Vagina (tissue), 2 donors: Measurements from ENCODE around the gene NOTO. TPM values are rescaled to one million over a fixed set of nuclear protein-coding genes. Genes with fewer than 3 reads are reported as not detected.
"Not testable (repeated sequence)": the region's sequence is repeated elsewhere in the genome, so short reads cannot be mapped to it uniquely, and the experiment has no call there.

Experiments
- DNase-seq, 2 donors: peaks; one replicate each; pipeline ENCODE4 v3.0.0-alpha.2; 2017; ENCODE audit errors: extremely low spot score in 2 of 2
- H3K27ac ChIP-seq: fragments of 200-600 bp; sonication (generic); one replicate; pipeline ENCODE4 v1.5.1; 2019
- H3K27me3 ChIP-seq: fragments of 200-600 bp; sonication (generic); one replicate; pipeline ENCODE4 v1.5.1; 2019
- H3K36me3 ChIP-seq, 2 donors: fragments of 200-600 bp; sonication (generic); one replicate each; pipeline ENCODE4 v1.5.1; 2017 to 2019
- H3K4me1 ChIP-seq: fragments of 200-600 bp; sonication (generic); one replicate; pipeline ENCODE4 v1.5.1; 2019
- H3K4me3 ChIP-seq, 2 donors: fragments of 200-600 bp; sonication (generic); 1 replicate in 1 of 2; 2 replicates in 1 of 2; pipeline ENCODE4 v1.5.1; 2016 to 2019
- H3K9me3 ChIP-seq: fragments of 200-600 bp; sonication (generic); one replicate; pipeline ENCODE4 v1.5.1; 2019
- CTCF ChIP-seq, 3 experiments: fragments of 450-650 bp in 2 of 3; fragments of 200-600 bp in 1 of 3; sonication (generic) in 1 of 3; IDR thresholded peaks; one replicate each; pipeline ENCODE4 v1.5.1; 2017 to 2019; ENCODE audit warnings: antibody characterized with exemption in 3 of 3, mild to moderate bottlenecking in 2 of 3, moderate library complexity in 2 of 3
- POLR2A ChIP-seq, 2 donors: fragments of 450-650 bp; IDR thresholded peaks; one replicate each; pipeline ENCODE4 v1.6.1; 2017; ENCODE audit warnings: antibody characterized with exemption in 2 of 2, mild to moderate bottlenecking in 2 of 2, moderate library complexity in 2 of 2
- POLR2AphosphoS5 ChIP-seq, 2 donors: sonication (generic); formaldehyde crosslinking; IDR thresholded peaks; one replicate each; pipeline ENCODE4 v1.9.0; 2017; ENCODE audit warnings: antibody characterized with exemption in 2 of 2, mild to moderate bottlenecking in 2 of 2, low read depth in 1 of 2; ENCODE audit not compliant: insufficient read depth in 1 of 2
- intact Hi-C: fragments of 100-400 bp; cut with DNase I; formaldehyde crosslinking; loops from one replicate; pipeline ENCODE4 v1.15.1; 2023
- total RNA-seq: library from RNA; depleted of rRNA; stranded (reverse); fragments of >200 nt; gene quantifications from one replicate; pipeline ENCODE4 v1.2.3, GENCODE V29; 2016

NOTO gene
- total RNA-seq, 1 donor from 2014 or later, result not detected

GRCh38 chr2:73185965-73186364 lies 16.4 kb upstream of the NOTO start:
- Histone ChIP-seq H3K9me3 (no peaks in the 10 kb centered on the region), H3K27me3 (no peaks in the 10 kb centered on the region), H3K27ac (no peak overlapping the region), H3K4me3 (no peak overlapping the region), H3K4me1 (no peaks in the 10 kb centered on the region), H3K36me3 (no peaks in the 10 kb centered on the region)
- no peak for DNase-seq
- intact Hi-C loops, result no loop called here
- TF ChIP-seq CTCF (IDR thresholded peaks at IDR 0.05) (no peak), POLR2A (IDR thresholded peaks at IDR 0.05) (no peak), POLR2AphosphoS5 (IDR thresholded peaks at IDR 0.05; ENCODE audit: insufficient read depth in 1 of 2, low read depth in 1 of 2) (no peak)

DNA sequence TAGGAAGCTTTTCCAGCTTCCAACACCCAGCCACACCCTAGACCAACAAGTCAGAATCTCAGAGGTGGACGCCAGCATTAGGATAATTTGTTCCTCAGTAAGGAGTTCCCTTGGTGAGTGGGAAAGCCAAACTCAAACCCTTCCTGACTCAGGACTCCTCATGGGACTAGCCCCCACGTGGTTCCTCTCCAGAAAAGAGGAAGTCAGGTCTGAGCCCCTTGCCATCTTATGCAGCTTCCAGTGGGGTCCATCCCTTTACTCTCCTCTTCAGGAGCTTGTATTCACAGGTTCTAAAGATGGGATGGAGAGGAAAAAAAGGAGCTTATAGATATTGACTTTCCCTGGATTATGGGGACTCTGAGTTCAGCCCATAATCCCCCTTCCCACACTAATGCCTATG lies 14.8 kb upstream of the NOTO start:
- H3K9me3 ChIP-seq, result no peaks in the 10 kb centered on the region
- H3K36me3 ChIP-seq, result no peaks in the 10 kb centered on the region
- no peak overlapping the region for H3K27ac ChIP-seq
- no peaks in the 10 kb centered on the region for H3K4me1 ChIP-seq
- TF ChIP-seq POLR2AphosphoS5 (IDR thresholded peaks at IDR 0.05; ENCODE audit: insufficient read depth in 1 of 2, low read depth in 1 of 2) (no peak), POLR2A (IDR thresholded peaks at IDR 0.05) (no peak), CTCF (IDR thresholded peaks at IDR 0.05) (no peak)
- no peak overlapping the region for H3K4me3 ChIP-seq
- H3K27me3 ChIP-seq, result no peaks in the 10 kb centered on the region
- intact Hi-C loops, result no loop called here
- no peak for DNase-seq

DNA sequence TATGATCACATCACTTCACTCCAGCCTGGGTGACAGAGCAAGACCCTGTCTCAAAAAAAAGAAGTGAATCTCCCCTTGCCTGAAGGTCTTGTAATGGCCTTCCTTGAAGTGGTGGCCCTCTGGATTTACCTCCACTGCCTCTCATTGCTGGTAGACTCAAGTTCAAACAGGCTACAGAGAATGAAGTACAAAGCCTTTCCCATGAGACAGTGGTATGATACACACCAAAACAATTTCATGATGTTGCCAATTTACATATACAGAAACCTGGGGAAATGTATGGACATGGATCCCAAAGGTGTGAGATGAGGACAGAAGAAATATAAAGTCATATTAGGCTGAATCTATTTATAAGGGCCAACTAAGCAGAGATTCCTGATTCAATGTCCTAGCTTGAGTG lies 4.8 kb upstream of the NOTO start:
- Histone ChIP-seq H3K9me3 (no peaks in the 10 kb centered on the region), H3K4me1 (peaks cover 6% of the 10 kb centered on the region), H3K36me3 (no peaks in the 10 kb centered on the region), H3K27ac (no peak overlapping the region), H3K27me3 (peaks cover 7% of the 10 kb centered on the region), H3K4me3 (no peak overlapping the region)
- intact Hi-C loops, result no loop called here
- TF ChIP-seq POLR2AphosphoS5 (IDR thresholded peaks at IDR 0.05; ENCODE audit: insufficient read depth in 1 of 2, low read depth in 1 of 2) (no peak), POLR2A (IDR thresholded peaks at IDR 0.05) (no peak), CTCF (IDR thresholded peaks at IDR 0.05) (no peak)
- DNase-seq, result no peak

- peaks cover 14% of the 10 kb centered on the region for H3K4me1 ChIP-seq
- H3K9me3 ChIP-seq, H3K4me3 ChIP-seq, DNase-seq, intact Hi-C loops, H3K36me3 ChIP-seq, H3K27ac ChIP-seq: not testable (repeated sequence)
- peaks cover 14% of the 10 kb centered on the region for H3K27me3 ChIP-seq
These were observed 2.1 kb upstream of the NOTO start for GRCh38 chr2:73200281-73200680.

DNA sequence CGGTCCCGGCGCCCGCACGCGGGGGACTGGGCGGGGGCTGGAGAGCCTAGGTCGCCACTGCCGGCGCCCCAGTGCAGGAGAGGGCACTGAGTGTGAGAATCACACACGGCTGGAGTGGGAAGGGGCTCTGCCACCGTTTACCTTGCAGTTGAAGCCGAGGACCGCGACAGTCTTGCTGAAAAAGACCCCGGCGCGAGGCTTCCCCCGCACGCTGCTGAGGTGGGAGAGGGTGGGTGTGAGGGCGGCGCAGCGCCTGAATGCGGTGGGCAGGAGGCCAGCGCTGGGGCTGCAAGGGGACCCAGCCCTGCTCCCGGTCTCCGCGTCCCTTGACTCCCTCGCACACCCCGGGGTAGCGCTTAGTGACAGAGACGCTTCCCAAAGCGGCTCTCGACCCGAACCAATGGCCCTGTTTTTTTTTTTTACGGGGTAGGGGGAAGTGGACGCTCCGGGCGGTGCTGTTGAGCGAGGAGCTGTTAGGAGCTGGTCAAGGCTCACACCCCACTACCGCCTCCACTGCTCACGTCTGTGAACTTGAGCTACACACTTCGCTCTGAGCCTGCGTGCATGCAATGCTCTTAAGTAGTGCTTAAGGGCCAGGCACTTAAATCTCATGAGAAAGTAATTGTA lies 794 bp downstream of the NOTO start:
- H3K36me3 ChIP-seq, result no peaks in the 10 kb centered on the region
- no peak for DNase-seq
- H3K27me3 ChIP-seq, result peaks cover 14% of the 10 kb centered on the region
- H3K4me3 ChIP-seq, result peak overlapping the region; percentile 30 to 39
- peaks cover 14% of the 10 kb centered on the region for H3K4me1 ChIP-seq
- TF ChIP-seq POLR2AphosphoS5 (IDR thresholded peaks at IDR 0.05; ENCODE audit: insufficient read depth in 1 of 2, low read depth in 1 of 2) (no peak), POLR2A (IDR thresholded peaks at IDR 0.05) (no peak), CTCF (IDR thresholded peaks at IDR 0.05) (no peak)
- no peaks in the 10 kb centered on the region for H3K9me3 ChIP-seq
- H3K27ac ChIP-seq, result no peak overlapping the region
- intact Hi-C loops, result no loop called here
